ENCODE results near the gene CALML4. TPM values are rescaled to one million over a fixed set of nuclear protein-coding genes. Genes with fewer than 3 reads are reported as not detected.

CALML4 gene
- total and polyA plus RNA-seq, 2 experiments from 2014 or later, result 13.4 to 16.2 TPM

- Mint-ChIP-seq H3K4me3 (no peak overlapping the region), H3K27ac (peak overlapping the region; percentile 87)
These were observed 419 bp upstream of the CALML4 start for GRCh38 chr15:68205558-68205944.

More at GRCh38 chr15:68205558-68205944, 419 bp upstream of the CALML4 start:
- peaks cover 17% of the 10 kb centered on the region for H4K20me1 ChIP-seq (replicated peaks; ENCODE audit: insufficient read depth)
- no peaks in the 10 kb centered on the region for H3K9me2 ChIP-seq (ENCODE audit: insufficient read depth)
- no peak for DNase-seq (ENCODE audit: low spot score)
- peaks cover 26% of the 10 kb centered on the region for H3K27me3 Mint-ChIP-seq (ENCODE audit: insufficient read depth, low read depth, poor library complexity)
- no peaks in the 10 kb centered on the region for H3K36me3 ChIP-seq (ENCODE audit: insufficient read depth)
- H3K4me1 ChIP-seq (ENCODE audit: insufficient read depth), result peaks cover 45% of the 10 kb centered on the region
- ATAC-seq, result no peak
- no peaks in the 10 kb centered on the region for H3K9me3 Mint-ChIP-seq
- peak overlapping the region; percentile 90 for H3K27ac ChIP-seq (ENCODE audit: low read depth)
- no peak overlapping the region for H2AFZ ChIP-seq
- H3K36me3 Mint-ChIP-seq (ENCODE audit: low read depth), result peaks cover 12% of the 10 kb centered on the region
- H3K27me3 ChIP-seq (ENCODE audit: insufficient read depth), result no peaks in the 10 kb centered on the region
- peak overlapping the region; percentile 38; the same call in 1 of the 2 replicates for H3K4me3 ChIP-seq
- peaks cover 22% of the 10 kb centered on the region for H3K79me2 ChIP-seq (replicated peaks; ENCODE audit: insufficient read depth)
- TF ChIP-seq ZNF331 (CRISPR knock-in tag; IDR thresholded peaks at IDR 0.05; ENCODE audit: low read depth) (no peak), CREB1 (CRISPR knock-in tag; IDR thresholded peaks at IDR 0.05; ENCODE audit: low read depth) (no peak), ZNF114 (CRISPR knock-in tag; IDR thresholded peaks at IDR 0.05) (no peak), REST (IDR thresholded peaks at IDR 0.05; ENCODE audit: unreplicated experiment) (no peak), ETS1 (IDR thresholded peaks at IDR 0.05) (no peak), POLR2AphosphoS5 (IDR thresholded peaks at IDR 0.05; ENCODE audit: low read depth) (no peak), CTCF (conservative IDR thresholded peaks at IDR 0.05; ENCODE audit: low read depth in 2 of 2) (no peak), ZNF462 (CRISPR knock-in tag; IDR thresholded peaks at IDR 0.05) (no peak), EZH2 (IDR thresholded peaks at IDR 0.05; ENCODE audit: low read depth, unreplicated experiment) (no peak), NANOG (IDR thresholded peaks at IDR 0.05; ENCODE audit: borderline replicate concordance) (no peak), EZH2phosphoT487 (IDR thresholded peaks at IDR 0.05; ENCODE audit: unreplicated experiment) (no peak), STAT1 (IDR thresholded peaks at IDR 0.05; ENCODE audit: unreplicated experiment) (no peak), JUNB (IDR thresholded peaks at IDR 0.05; ENCODE audit: unreplicated experiment) (no peak)
- peaks cover 9% of the 10 kb centered on the region; the same call in 1 of the 2 replicates for H3F3A ChIP-seq (replicated peaks; ENCODE audit: low read depth)
- H3K4me1 Mint-ChIP-seq, result peaks cover 59% of the 10 kb centered on the region
- H3K4me2 ChIP-seq, result peak overlapping the region; percentile 71
